Spleen (tissue), 11 donors: ENCODE data around the gene RHEB. TPM values are rescaled to one million over a fixed set of nuclear protein-coding genes. Genes with fewer than 3 reads are reported as not detected.

ENCODE experiments used
- DNase-seq: peaks from one replicate; pipeline ENCODE4 v3.0.0-alpha.2; 2020
- H3K27ac ChIP-seq, 8 donors: fragments of 200-600 bp; sonication (generic) in 7 of 8; 1 replicate in 4 of 8; 2 replicates in 4 of 8; pipeline versions ENCODE4 v1.5.0 to v1.8.0; 2016 to 2021; ENCODE audit warnings: inconsistent platforms in 4 of 8, mild to moderate bottlenecking in 4 of 8, moderate library complexity in 1 of 8
- H3K27me3 ChIP-seq, 7 donors: fragments of 200-600 bp; sonication (generic) in 6 of 7; replicated peaks in 1 of 7; 1 replicate in 4 of 7; 2 replicates in 3 of 7; pipeline versions ENCODE4 v1.5.0 to v1.8.0; 2016 to 2021; ENCODE audit warnings: inconsistent platforms in 3 of 7, mild to moderate bottlenecking in 1 of 7
- H3K36me3 ChIP-seq, 6 donors: fragments of 200-600 bp; sonication (generic) in 5 of 6; 1 replicate in 4 of 6; 2 replicates in 2 of 6; pipeline versions ENCODE4 v1.5.0 to v1.8.0; 2016 to 2021; ENCODE audit warnings: inconsistent platforms in 2 of 6
- H3K4me1 ChIP-seq, 6 donors: fragments of 200-600 bp; sonication (generic) in 5 of 6; 1 replicate in 3 of 6; 2 replicates in 3 of 6; pipeline versions ENCODE4 v1.5.0 to v1.8.0; 2016 to 2021; ENCODE audit warnings: inconsistent platforms in 3 of 6
- H3K4me3 ChIP-seq, 8 donors: fragments of 200-600 bp; sonication (generic) in 7 of 8; 1 replicate in 4 of 8; 2 replicates in 4 of 8; pipeline versions ENCODE4 v1.5.0 to v1.8.0; 2016 to 2021; ENCODE audit warnings: inconsistent platforms in 4 of 8, mild to moderate bottlenecking in 4 of 8, moderate library complexity in 2 of 8
- H3K9me3 ChIP-seq, 8 donors: fragments of 200-600 bp; sonication (generic) in 7 of 8; 1 replicate in 4 of 8; 2 replicates in 4 of 8; pipeline versions ENCODE4 v1.5.0 to v1.8.0; 2016 to 2021; ENCODE audit warnings: inconsistent platforms in 4 of 8
- POLR2A ChIP-seq, 3 donors: fragments of 450-650 bp; IDR thresholded peaks; one replicate each; pipeline ENCODE4 v1.5.1; 2017; ENCODE audit warnings: antibody characterized with exemption in 3 of 3, mild to moderate bottlenecking in 1 of 3
- POLR2AphosphoS5 ChIP-seq, 3 donors: sonication (generic); formaldehyde crosslinking; IDR thresholded peaks; one replicate each; pipeline ENCODE4 v1.5.1; 2017; ENCODE audit warnings: antibody characterized with exemption in 3 of 3
- WGBS, 5 donors: extraction: QIAGEN DNeasy Blood & Tissue Kit in 3 of 5; methylation state at CpG; one replicate each; pipeline versions ENCODE4 v1.1.5 to v1.1.7; 2013 to 2018; 5-methylcytosine and 5-hydroxymethylcytosine counted together
- intact Hi-C: fragments of 100-400 bp; cut with DNase I; formaldehyde crosslinking; loops from one replicate; pipeline ENCODE4 v1.15.0; 2023; ENCODE audit warnings: low total_unique reads
- polyA plus RNA-seq, 3 donors: library from polyadenylated mRNA; stranded (reverse); fragments of 200-250 nt; gene quantifications; one replicate each; pipeline ENCODE4 v1.2.1, GENCODE V29; 2013
- total RNA-seq, 7 donors: library from RNA; depleted of rRNA in 3 of 7; stranded (reverse); fragments of >200 nt in 3 of 7; fragmentation: NEBNext Ultra II Directional in 4 of 7; extraction: Animal tissue kit (Norgen Biotek cat#: 25700) in 4 of 7; gene quantifications; one replicate each; pipeline versions ENCODE4 v1.1.0 to v1.2.1, GENCODE V29; 2016 to 2021
- TF ChIP-seq, protein P1 (sequence below), 11 experiments: fragments of 200-600 bp in 7 of 11; fragments of 450-650 bp in 4 of 11; sonication (generic) in 4 of 11; IDR thresholded peaks in 8 of 11; conservative IDR thresholded peaks in 3 of 11; 1 replicate in 7 of 11; 2 replicates in 4 of 11; pipeline versions ENCODE4 v1.4.0 to v1.8.0; 2016 to 2021; ENCODE audit warnings: antibody characterized with exemption in 11 of 11, inconsistent platforms in 4 of 11, mild to moderate bottlenecking in 1 of 11
- donor health status: healthy with polysubstance abuse.
- donor health status: DM: no; HTN: no; CAD: no; lungs with moderate emphysema.
- donor health status: DM: no; HTN: no; CAD: no.
- donor health status: Bipolar disorder and iron deficiency.
- donor health status: healthy.
- donor health status: DM: no; HTN: no; CAD: no.
- donor health status: DM: yes; HTN: yes; CAD: no.

Gene RHEB
- total and polyA plus RNA-seq, 10 donors, result 42.3 to 89.9 (median 72.5) TPM

DNA sequence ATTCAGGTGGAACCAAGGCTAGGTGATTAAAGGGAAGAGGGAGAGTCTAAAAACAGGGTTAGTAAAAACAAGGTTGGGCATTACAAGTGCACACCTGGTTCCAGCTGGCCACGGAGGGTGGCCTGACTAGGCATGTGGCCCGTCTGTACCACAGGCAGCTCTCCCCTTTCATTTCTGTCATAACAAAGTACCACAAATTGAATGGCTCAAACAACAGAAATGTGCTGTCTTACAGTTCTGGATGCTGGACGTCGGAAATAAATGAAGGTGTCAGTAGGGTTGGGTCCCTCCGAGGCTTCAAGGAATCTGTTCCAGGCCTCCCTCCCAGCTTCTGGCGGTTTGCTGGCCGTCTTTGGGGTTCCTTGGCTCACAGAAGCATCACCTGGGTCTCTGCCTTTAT is 96.5 kb downstream of the RHEB start:
- no peaks in the 10 kb centered on the region for H3K36me3 ChIP-seq
- 76 to 88% (median 87%) methylated on average over 7 of the region's 7 CpGs for WGBS, 5 donors
- H3K4me1 ChIP-seq, result peaks cover 0 to 22% (median 11%) of the 10 kb centered on the region in 6 donors
- no peak for DNase-seq
- H3K27me3 ChIP-seq, result peaks cover 0 to 10% (median 0%) of the 10 kb centered on the region in 7 donors
- no peak for TF ChIP-seq POLR2AphosphoS5 (IDR thresholded peaks at IDR 0.05)
- no peak for TF ChIP-seq POLR2A (IDR thresholded peaks at IDR 0.05)
- TF ChIP-seq, protein P1, sequence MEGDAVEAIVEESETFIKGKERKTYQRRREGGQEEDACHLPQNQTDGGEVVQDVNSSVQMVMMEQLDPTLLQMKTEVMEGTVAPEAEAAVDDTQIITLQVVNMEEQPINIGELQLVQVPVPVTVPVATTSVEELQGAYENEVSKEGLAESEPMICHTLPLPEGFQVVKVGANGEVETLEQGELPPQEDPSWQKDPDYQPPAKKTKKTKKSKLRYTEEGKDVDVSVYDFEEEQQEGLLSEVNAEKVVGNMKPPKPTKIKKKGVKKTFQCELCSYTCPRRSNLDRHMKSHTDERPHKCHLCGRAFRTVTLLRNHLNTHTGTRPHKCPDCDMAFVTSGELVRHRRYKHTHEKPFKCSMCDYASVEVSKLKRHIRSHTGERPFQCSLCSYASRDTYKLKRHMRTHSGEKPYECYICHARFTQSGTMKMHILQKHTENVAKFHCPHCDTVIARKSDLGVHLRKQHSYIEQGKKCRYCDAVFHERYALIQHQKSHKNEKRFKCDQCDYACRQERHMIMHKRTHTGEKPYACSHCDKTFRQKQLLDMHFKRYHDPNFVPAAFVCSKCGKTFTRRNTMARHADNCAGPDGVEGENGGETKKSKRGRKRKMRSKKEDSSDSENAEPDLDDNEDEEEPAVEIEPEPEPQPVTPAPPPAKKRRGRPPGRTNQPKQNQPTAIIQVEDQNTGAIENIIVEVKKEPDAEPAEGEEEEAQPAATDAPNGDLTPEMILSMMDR (IDR thresholded peaks at IDR 0.05 in 8 of 11, conservative IDR thresholded peaks at IDR 0.05 in 3 of 11), result no peak
- intact Hi-C loops, result no loop called here
- no peak overlapping the region for H3K27ac ChIP-seq
- peaks cover 0 to 45% (median 26%) of the 10 kb centered on the region in 8 donors for H3K9me3 ChIP-seq
- no peak overlapping the region for H3K4me3 ChIP-seq

DNA sequence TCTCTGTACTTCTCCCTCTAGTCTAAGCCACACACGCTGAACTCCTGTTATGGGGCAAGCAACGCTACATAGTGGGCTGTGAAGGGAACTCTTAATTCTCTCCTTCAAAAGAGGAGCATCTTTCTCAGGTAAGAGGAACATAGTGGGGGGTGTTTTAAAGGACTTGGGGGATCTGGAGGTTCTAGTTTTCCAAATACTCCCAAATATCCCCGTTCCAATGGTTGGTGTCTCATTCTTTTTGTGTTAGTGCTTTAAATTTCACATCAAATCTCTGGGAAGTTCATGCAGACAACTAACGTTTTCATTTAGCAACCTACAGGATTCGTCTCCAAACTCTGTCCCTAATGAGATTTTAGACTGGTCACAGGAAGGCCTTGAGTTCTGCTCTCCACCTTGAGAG is 97.5 kb downstream of the RHEB start:
- DNase-seq, result no peak
- no peak overlapping the region for H3K4me3 ChIP-seq
- H3K27ac ChIP-seq, result no peak overlapping the region
- H3K27me3 ChIP-seq, result peaks cover 0 to 5% (median 0%) of the 10 kb centered on the region in 7 donors
- intact Hi-C loops, result no loop called here
- H3K36me3 ChIP-seq, result no peaks in the 10 kb centered on the region
- H3K4me1 ChIP-seq, result peaks cover 0 to 18% (median 3%) of the 10 kb centered on the region in 6 donors
- WGBS, 5 donors, result 84 to 92% (median 87%) methylated on average over 5 of the region's 5 CpGs
- TF ChIP-seq, protein P1 (IDR thresholded peaks at IDR 0.05 in 8 of 11, conservative IDR thresholded peaks at IDR 0.05 in 3 of 11), result no peak
- TF ChIP-seq POLR2AphosphoS5 (IDR thresholded peaks at IDR 0.05) (no peak), POLR2A (IDR thresholded peaks at IDR 0.05) (no peak)
- peaks cover 0 to 45% (median 26%) of the 10 kb centered on the region in 8 donors for H3K9me3 ChIP-seq

DNA sequence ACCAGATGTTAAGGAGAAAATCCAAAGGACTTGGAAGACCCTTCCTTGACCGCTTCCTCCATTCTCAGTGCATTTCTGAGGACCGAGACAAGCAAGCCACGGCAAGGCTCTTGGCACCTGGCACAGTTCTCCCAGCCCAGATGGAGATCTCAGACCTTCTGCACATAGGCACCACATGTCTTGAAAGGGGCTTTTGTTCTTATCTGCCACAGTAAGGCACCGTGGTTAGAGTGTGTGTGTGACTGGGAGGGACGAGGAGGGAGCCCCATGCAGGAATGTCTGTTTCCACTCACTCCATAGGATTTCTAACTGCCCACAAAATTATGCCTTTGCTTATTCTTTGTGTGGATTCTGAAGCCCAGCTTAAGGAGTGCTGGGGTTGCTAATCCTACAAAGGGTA is 99.6 kb downstream of the RHEB start:
- Histone ChIP-seq H3K4me3 (no peak overlapping the region), H3K9me3 (peaks cover 0 to 45% (median 26%) of the 10 kb centered on the region in 8 donors), H3K27ac (no peak overlapping the region), H3K4me1 (peaks cover 0 to 21% (median 0%) of the 10 kb centered on the region in 6 donors), H3K36me3 (no peaks in the 10 kb centered on the region), H3K27me3 (no peaks in the 10 kb centered on the region)
- 75 to 94% (median 77%) methylated on average over 5 of the region's 5 CpGs for WGBS, 5 donors
- intact Hi-C loops, result no loop called here
- no peak for DNase-seq
- TF ChIP-seq POLR2A (IDR thresholded peaks at IDR 0.05), result no peak
- no peak for TF ChIP-seq POLR2AphosphoS5 (IDR thresholded peaks at IDR 0.05)
- TF ChIP-seq, protein P1 (IDR thresholded peaks at IDR 0.05 in 8 of 11, conservative IDR thresholded peaks at IDR 0.05 in 3 of 11), result no peak

DNA sequence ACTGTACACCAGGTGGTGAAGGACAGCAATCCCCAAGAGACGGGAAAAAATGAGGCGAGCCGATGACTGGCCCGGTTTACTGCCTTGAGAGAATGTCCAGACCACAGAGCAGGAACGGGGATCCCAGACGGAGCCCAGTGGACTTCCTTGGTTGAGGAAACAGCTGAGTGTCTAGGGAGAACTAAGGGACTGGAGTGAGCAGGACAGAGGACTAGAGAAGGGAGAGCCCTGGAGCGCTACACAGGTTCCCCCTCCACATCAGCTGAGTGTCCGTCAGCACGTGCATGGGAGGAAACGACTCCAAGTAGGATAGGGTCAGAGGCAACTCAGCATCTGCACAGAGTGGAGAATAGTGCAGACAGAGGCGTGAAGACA is 102.8 kb downstream of the RHEB start:
- peaks cover 0 to 5% (median 0%) of the 10 kb centered on the region in 7 donors for H3K27me3 ChIP-seq
- H3K4me3 ChIP-seq, result no peak overlapping the region
- peaks cover 0 to 35% (median 23%) of the 10 kb centered on the region in 8 donors for H3K9me3 ChIP-seq
- TF ChIP-seq POLR2A (IDR thresholded peaks at IDR 0.05) (no peak), POLR2AphosphoS5 (IDR thresholded peaks at IDR 0.05) (peak in 1 of 3 donors; percentile 18)
- TF ChIP-seq, protein P1 (IDR thresholded peaks at IDR 0.05 in 8 of 11, conservative IDR thresholded peaks at IDR 0.05 in 3 of 11), result no peak
- peak; percentile 53 for DNase-seq
- no peaks in the 10 kb centered on the region for H3K36me3 ChIP-seq
- WGBS, 5 donors, result 47 to 67% (median 51%) methylated on average over 11 of the region's 11 CpGs
- intact Hi-C loops, result no loop called here
- H3K27ac ChIP-seq, result peak overlapping the region in 7 of 8 donors; percentile 28 to 55 (median 51)
- H3K4me1 ChIP-seq, result peaks cover 0 to 21% (median under 1%) of the 10 kb centered on the region in 6 donors
